ENCODE measurements around the gene GAPDH. TPM values are rescaled to one million over a fixed set of nuclear protein-coding genes. Genes with fewer than 3 reads are reported as not detected.
"Not testable (repeated sequence)": the region's sequence is repeated elsewhere in the genome, so short reads cannot be mapped to it uniquely, and the experiment has no call there.

Gene GAPDH
- 1,000 to 10,000 TPM; 1,543 to 3,034 (median 2,070) TPM for total RNA-seq
- long read RNA-seq, donor 1, transcript GAPDH-201 (9 exons, 1,875 nt): major isoform, 2,611 of 2,794 reads
- long read RNA-seq, donor 1, transcript GAPDH-204 (8 exons, 1,256 nt): minor isoform, 29 of 2,794 reads
- long read RNA-seq, donor 1, partial matches to known transcripts: 123 of 2,794 reads
- long read RNA-seq, donor 1, other reads (novel, unspliced or antisense): 25 of 2,794 reads
- long read RNA-seq, donor 2, transcript GAPDH-204 (8 exons, 1,256 nt): minor isoform, 71 of 4,067 reads
- long read RNA-seq, donor 2, transcript GAPDH-205 (9 exons, 1,348 nt): minor isoform, 14 of 4,067 reads
- long read RNA-seq, donor 2, transcript GAPDH-201 (9 exons, 1,875 nt): major isoform, 3,653 of 4,067 reads
- long read RNA-seq, donor 2, partial matches to known transcripts: 285 of 4,067 reads
- long read RNA-seq, donor 2, other reads (novel, unspliced or antisense): 43 of 4,067 reads

DNA sequence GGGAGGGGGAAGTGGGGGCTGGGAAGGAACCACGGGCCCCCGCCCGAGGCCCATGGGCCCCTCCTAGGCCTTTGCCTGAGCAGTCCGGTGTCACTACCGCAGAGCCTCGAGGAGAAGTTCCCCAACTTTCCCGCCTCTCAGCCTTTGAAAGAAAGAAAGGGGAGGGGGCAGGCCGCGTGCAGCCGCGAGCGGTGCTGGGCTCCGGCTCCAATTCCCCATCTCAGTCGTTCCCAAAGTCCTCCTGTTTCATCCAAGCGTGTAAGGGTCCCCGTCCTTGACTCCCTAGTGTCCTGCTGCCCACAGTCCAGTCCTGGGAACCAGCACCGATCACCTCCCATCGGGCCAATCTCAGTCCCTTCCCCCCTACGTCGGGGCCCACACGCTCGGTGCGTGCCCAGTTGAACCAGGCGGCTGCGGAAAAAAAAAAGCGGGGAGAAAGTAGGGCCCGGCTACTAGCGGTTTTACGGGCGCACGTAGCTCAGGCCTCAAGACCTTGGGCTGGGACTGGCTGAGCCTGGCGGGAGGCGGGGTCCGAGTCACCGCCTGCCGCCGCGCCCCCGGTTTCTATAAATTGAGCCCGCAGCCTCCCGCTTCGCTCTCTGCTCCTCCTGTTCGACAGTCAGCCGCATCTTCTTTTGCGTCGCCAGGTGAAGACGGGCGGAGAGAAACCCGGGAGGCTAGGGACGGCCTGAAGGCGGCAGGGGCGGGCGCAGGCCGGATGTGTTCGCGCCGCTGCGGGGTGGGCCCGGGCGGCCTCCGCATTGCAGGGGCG is at the start of gene GAPDH:
GAPDH (plus strand) TSS at position 595 of the 772 bp plus-strand sequence. CDS start 316 bp downstream, outside the sequence.
- intact Hi-C loops (cut with DNase I, micrococcal nuclease): no loop called here

DNA sequence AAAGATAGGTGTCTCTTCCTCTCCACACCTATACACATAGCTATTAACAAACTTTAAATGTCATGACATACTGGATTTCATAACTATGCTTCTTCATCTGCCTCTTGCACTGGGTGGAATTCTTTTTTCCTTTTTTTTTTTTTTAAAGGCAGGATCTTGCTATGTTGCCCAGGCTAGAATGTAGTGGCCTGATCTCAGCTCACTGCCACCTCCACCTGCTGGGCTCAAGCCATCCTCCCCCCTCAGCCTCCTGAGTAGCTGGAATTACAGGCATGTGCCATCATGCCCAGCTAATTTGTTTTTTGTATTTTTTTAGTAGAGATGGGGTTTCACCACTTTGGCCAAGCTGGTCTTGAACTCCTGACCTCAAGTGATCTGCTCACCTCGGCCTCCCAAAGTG is 46.1 kb upstream of the GAPDH start:
- TF ChIP-seq, protein P1, sequence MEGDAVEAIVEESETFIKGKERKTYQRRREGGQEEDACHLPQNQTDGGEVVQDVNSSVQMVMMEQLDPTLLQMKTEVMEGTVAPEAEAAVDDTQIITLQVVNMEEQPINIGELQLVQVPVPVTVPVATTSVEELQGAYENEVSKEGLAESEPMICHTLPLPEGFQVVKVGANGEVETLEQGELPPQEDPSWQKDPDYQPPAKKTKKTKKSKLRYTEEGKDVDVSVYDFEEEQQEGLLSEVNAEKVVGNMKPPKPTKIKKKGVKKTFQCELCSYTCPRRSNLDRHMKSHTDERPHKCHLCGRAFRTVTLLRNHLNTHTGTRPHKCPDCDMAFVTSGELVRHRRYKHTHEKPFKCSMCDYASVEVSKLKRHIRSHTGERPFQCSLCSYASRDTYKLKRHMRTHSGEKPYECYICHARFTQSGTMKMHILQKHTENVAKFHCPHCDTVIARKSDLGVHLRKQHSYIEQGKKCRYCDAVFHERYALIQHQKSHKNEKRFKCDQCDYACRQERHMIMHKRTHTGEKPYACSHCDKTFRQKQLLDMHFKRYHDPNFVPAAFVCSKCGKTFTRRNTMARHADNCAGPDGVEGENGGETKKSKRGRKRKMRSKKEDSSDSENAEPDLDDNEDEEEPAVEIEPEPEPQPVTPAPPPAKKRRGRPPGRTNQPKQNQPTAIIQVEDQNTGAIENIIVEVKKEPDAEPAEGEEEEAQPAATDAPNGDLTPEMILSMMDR (IDR thresholded peaks at IDR 0.05): no peak
- ATAC-seq (no peak), DNase-seq (no peak)
- intact Hi-C loops (cut with DNase I, micrococcal nuclease): no loop called here
- Histone ChIP-seq H3K4me3 (no peak overlapping the region), H3K9me3 (no peaks in the 10 kb centered on the region), H3K4me1 (ENCODE audit: low read depth) (peaks cover 4% of the 10 kb centered on the region), H3K36me3 (ENCODE audit: low read depth) (no peaks in the 10 kb centered on the region)

More for the DNA sequence above, at the start of gene GAPDH:
- Histone ChIP-seq H3K4me1 (ENCODE audit: low read depth) (peaks cover 36% of the 10 kb centered on the region), H3K4me3 (peak within 1 kb of the TSS; percentile 86), H3K36me3 (ENCODE audit: low read depth) (peaks cover 4% of the 10 kb centered on the region), H3K9me3 (no peaks in the 10 kb centered on the region)
- DNase-seq: peak; percentile 93 to 96 (median 94)
- ATAC-seq: peak; percentile 80
- TF ChIP-seq, protein P1 (IDR thresholded peaks at IDR 0.05): no peak

DNA sequence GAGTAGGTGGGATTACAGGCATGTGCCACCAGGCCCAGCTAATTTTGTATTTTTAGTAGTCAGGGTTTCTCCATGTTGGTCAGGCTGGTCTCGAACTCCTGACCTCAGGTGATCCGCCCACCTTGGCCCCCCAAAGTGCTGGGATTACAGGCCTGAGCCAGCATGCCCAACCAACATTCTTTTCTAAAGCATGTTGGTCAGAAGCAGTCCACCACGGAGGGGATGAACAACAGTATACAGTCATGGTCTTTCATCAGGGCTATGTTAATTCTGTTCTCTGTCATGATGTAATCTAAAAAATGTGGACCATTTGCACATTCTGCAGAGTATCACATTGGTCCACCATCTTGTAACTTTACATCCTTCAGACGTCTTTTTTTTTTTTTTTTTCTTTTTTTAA is 44.9 kb upstream of the GAPDH start:
- TF ChIP-seq, protein P1 (IDR thresholded peaks at IDR 0.05): no peak
- Histone ChIP-seq H3K4me3 (no peak overlapping the region), H3K36me3 (ENCODE audit: low read depth) (no peaks in the 10 kb centered on the region), H3K4me1 (ENCODE audit: low read depth) (peaks cover 6% of the 10 kb centered on the region), H3K9me3 (no peaks in the 10 kb centered on the region)
- ATAC-seq: no peak
- intact Hi-C loops (cut with DNase I, micrococcal nuclease): no loop called here
- DNase-seq: no peak

DNA sequence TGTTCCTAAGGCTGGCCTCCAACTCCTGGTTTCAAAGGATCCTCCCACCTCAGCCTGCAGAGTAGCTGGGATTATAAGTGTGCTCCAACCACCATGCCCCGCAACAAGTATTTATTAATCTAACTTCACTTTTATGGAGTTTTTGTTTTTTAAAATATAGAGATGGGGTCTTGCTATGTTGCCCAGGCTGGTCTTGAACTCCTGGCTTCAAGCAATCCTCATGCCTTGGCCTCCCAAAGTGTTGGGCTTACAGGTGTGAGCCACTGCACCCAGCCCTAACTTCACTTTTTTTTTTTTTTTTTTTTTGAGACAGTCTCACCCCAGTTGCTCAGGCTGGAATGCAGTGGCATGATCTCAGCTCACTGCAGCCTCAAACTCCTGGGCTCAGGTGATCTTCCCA is 43.6 kb upstream of the GAPDH start:
- ATAC-seq: not testable (repeated sequence)
- intact Hi-C loops (cut with DNase I, micrococcal nuclease): loop anchor here in 1 of 2 donors (5.0 kb wide), 1 partner anchor 47 kb away; no protein-coding TSS in a partner anchor

DNA sequence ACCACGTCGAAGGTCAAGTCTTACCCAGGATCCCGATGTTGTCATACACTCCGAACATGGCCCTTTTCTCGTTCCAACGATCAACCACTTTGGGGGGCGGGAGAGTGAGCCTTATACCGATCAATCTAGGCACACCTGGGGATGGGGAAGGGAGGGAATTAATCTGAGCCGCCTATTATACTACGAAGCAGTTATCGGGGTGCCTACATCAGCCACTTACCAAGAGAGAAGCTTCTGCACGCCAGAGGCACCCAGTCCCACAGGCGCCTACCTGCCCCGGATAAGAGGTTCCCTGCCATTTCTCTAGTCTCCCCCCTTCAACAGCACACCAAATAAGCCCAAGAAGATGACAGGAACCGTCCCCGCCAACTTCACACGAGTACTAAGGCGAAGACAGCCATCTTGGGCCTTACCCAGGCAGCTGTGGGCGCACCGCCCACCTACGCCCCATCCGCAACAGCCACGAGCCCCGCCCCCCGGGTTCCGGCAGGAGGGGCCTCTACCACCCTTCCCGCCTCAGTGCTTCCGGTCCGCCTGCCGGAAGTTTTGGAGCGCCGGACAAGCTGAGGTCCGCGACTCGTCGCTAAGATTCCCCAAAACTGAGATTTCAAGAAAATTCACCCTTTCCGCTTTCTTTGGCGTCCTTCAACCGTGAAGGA is 41.4 kb upstream of the GAPDH start, which contains the start of gene MRPL51:
MRPL51 (minus strand) TSS at position 425 of the 659 bp plus-strand sequence; CDS start at position 299, 126 bp downstream.
- no peaks in the 10 kb centered on the region for H3K9me3 ChIP-seq
- ATAC-seq: peak; percentile 94
- intact Hi-C loops (cut with DNase I, micrococcal nuclease): loop anchor here in 1 of 2 donors (5.0 kb wide), 1 partner anchor 44 kb away; no protein-coding TSS in a partner anchor

More for the DNA sequence above, 43.6 kb upstream of the GAPDH start:
- H3K9me3 ChIP-seq; H3K36me3 ChIP-seq (ENCODE audit: low read depth); H3K4me3 ChIP-seq; DNase-seq: not testable (repeated sequence)
- peaks cover 18% of the 10 kb centered on the region for H3K4me1 ChIP-seq (ENCODE audit: low read depth)

More for the DNA sequence above, 41.4 kb upstream of the GAPDH start, which contains the start of gene MRPL51:
- Histone ChIP-seq H3K36me3 (ENCODE audit: low read depth) (no peaks in the 10 kb centered on the region), H3K4me3 (peak within 1 kb of the TSS; percentile 48), H3K4me1 (ENCODE audit: low read depth) (peaks cover 19% of the 10 kb centered on the region)
- TF ChIP-seq, protein P1 (IDR thresholded peaks at IDR 0.05): no peak
- peak; percentile 97 to 99 (median 97) for DNase-seq

Data from mucosa of descending colon (tissue), 3 donors.